ENCODE results near the gene DEAF1.

- TF ChIP-seq POLR2AphosphoS5 (IDR thresholded peaks at IDR 0.05; ENCODE audit: low read depth), result no peak
- TF ChIP-seq CTCF (IDR thresholded peaks at IDR 0.05; ENCODE audit: insufficient read depth, low read length), result no peak
- TF ChIP-seq REST (IDR thresholded peaks at IDR 0.05; ENCODE audit: insufficient replicate concordance, low read depth), result no peak
- TF ChIP-seq GABPA (IDR thresholded peaks at IDR 0.05; ENCODE audit: low read depth), result no peak
- TF ChIP-seq SPI1 (IDR thresholded peaks at IDR 0.05; ENCODE audit: borderline replicate concordance, low read depth), result no peak
These were observed 76.9 kb downstream of the DEAF1 start for GRCh38 chr11:617912-618682.
